Measurements from ENCODE around the gene MLANA. TPM values are rescaled to one million over a fixed set of nuclear protein-coding genes. Genes with fewer than 3 reads are reported as not detected.

The MLANA gene
- total and polyA plus RNA-seq, 2 donors (not counting 1 experiment from before 2014, with no cell fraction given): not detected

Other genes starting within 250 kb of the MLANA start
- gene ERMP1, start 57.8 kb upstream of the MLANA start, total RNA-seq: 12.1 and 25.4 TPM in 2 replicates
- 7.7 and 9.4 TPM in 2 replicates for gene ERMP1, start 57.8 kb upstream of the MLANA start, polyA plus RNA-seq
- 22.1 and 24.9 TPM in 2 replicates for gene RANBP6, start 124.7 kb downstream of the MLANA start, total RNA-seq
- 14.2 and 17.2 TPM in 2 replicates for gene RANBP6, start 124.7 kb downstream of the MLANA start, polyA plus RNA-seq

All from fibroblast of lung (primary cell).